ENCODE data around the gene CTLA4. TPM values are rescaled to one million over a fixed set of nuclear protein-coding genes. Genes with fewer than 3 reads are reported as not detected.

The CTLA4 gene
- total RNA-seq (2014; rRNA removed; shearing (Covaris generic)) (not detected in 2 replicates), total RNA-seq (2022) (not detected in 2 replicates), Bru-seq, nascent RNA (percentile 16 among the genes with signal in this experiment), BruChase-seq, experiment 1, labeled RNA remaining after a 6-hour chase (percentile 18 among the genes with signal in this experiment), BruChase-seq, experiment 2, labeled RNA remaining after a 2-hour chase (not detected)
- long read RNA-seq, result 0 reads

DNA sequence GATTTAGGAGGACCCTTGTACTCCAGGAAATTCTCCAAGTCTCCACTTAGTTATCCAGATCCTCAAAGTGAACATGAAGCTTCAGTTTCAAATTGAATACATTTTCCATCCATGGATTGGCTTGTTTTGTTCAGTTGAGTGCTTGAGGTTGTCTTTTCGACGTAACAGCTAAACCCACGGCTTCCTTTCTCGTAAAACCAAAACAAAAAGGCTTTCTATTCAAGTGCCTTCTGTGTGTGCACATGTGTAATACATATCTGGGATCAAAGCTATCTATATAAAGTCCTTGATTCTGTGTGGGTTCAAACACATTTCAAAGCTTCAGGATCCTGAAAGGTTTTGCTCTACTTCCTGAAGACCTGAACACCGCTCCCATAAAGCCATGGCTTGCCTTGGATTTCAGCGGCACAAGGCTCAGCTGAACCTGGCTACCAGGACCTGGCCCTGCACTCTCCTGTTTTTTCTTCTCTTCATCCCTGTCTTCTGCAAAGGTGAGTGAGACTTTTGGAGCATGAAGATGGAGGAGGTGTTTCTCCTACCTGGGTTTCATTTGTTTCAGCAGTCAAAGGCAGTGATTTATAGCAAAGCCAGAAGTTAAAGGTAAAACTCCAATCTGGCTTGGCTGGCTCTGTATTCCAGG is at the start of gene CTLA4:
TSS of gene CTLA4 (plus strand) at position 211 of the 640 bp plus-strand sequence. CDS start at position 383, 172 bp downstream.
- no TSS peak for BruUV-seq (replicated peaks)
- H3K9me3 ChIP-seq (ENCODE audit: low read length), result no peaks in the 10 kb centered on the region
- H3K36me3 ChIP-seq (ENCODE audit: insufficient read depth, low read length), result no peaks in the 10 kb centered on the region
- no peak for TF ChIP-seq EZH2phosphoT487 (IDR thresholded peaks at IDR 0.05; ENCODE audit: borderline replicate concordance, low read depth, low read length)
- TF ChIP-seq, protein P1, sequence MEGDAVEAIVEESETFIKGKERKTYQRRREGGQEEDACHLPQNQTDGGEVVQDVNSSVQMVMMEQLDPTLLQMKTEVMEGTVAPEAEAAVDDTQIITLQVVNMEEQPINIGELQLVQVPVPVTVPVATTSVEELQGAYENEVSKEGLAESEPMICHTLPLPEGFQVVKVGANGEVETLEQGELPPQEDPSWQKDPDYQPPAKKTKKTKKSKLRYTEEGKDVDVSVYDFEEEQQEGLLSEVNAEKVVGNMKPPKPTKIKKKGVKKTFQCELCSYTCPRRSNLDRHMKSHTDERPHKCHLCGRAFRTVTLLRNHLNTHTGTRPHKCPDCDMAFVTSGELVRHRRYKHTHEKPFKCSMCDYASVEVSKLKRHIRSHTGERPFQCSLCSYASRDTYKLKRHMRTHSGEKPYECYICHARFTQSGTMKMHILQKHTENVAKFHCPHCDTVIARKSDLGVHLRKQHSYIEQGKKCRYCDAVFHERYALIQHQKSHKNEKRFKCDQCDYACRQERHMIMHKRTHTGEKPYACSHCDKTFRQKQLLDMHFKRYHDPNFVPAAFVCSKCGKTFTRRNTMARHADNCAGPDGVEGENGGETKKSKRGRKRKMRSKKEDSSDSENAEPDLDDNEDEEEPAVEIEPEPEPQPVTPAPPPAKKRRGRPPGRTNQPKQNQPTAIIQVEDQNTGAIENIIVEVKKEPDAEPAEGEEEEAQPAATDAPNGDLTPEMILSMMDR (conservative IDR thresholded peaks at IDR 0.05; ENCODE audit: low read length), result no peak
- H3K79me2 ChIP-seq (ENCODE audit: insufficient read depth, low read depth, low read length), result no peaks in the 10 kb centered on the region
- DNase-seq (ENCODE audit: low spot score), result no peak
- intact Hi-C loops (cut with micrococcal nuclease; ENCODE audit: unreplicated experiment), result no loop called here
- H3K9me2 ChIP-seq (ENCODE audit: insufficient read depth, low read length), result no peaks in the 10 kb centered on the region
- no peaks in the 10 kb centered on the region for H4K20me1 ChIP-seq (ENCODE audit: insufficient read depth, low read length)
- ChIA-PET POLR2A (interaction anchor here (0.6 to 2.2 kb wide), 9 partner anchors 8 to 860 kb away, joined by 3 to 8 read pairs (median 3); no protein-coding TSS in a partner anchor), CTCF (ENCODE audit: unreplicated experiment) (no interaction called here)
- H3K4me2 ChIP-seq (ENCODE audit: low read length), result no peak within 1 kb of the TSS
- no peak within 1 kb of the TSS for H3K4me3 ChIP-seq (ENCODE audit: low read depth, low read length, poor library complexity, severe bottlenecking)
- H3K4me1 ChIP-seq (ENCODE audit: insufficient read depth, low read length, poor library complexity, severe bottlenecking), result no peaks in the 10 kb centered on the region
- H2AFZ ChIP-seq (ENCODE audit: low read length), result no peak within 1 kb of the TSS
- H3K27ac ChIP-seq (ENCODE audit: low read depth, low read length, poor library complexity, severe bottlenecking), result no peak within 1 kb of the TSS

DNA sequence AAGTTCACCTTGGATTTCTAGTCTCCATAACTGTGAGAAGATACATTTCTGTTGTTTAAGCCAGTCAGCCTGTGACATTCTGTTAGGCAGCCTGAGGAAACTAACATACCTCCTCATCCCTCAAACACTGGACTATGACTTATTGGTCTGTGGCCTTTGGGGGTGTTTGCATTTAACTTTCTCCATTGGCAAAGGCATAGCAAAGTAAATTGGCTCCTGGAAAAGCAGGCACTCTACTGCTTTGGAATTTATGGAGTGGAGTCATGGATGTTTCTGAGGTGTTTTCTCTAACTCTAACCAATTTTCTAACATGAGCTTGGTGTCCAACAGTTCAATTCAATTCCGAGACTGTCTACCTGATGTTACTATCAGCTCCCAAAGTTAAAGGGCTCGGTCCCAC is 48.9 kb upstream of the CTLA4 start:
- Histone ChIP-seq H3K27ac (ENCODE audit: low read depth, low read length, poor library complexity, severe bottlenecking) (no peak overlapping the region), H4K20me1 (ENCODE audit: insufficient read depth, low read length) (no peaks in the 10 kb centered on the region), H2AFZ (ENCODE audit: low read length) (no peak overlapping the region), H3K4me2 (ENCODE audit: low read length) (no peak overlapping the region), H3K4me1 (ENCODE audit: insufficient read depth, low read length, poor library complexity, severe bottlenecking) (peaks cover 44% of the 10 kb centered on the region), H3K36me3 (ENCODE audit: insufficient read depth, low read length) (no peaks in the 10 kb centered on the region), H3K4me3 (ENCODE audit: low read depth, low read length, poor library complexity, severe bottlenecking) (no peak overlapping the region), H3K79me2 (ENCODE audit: insufficient read depth, low read depth, low read length) (no peaks in the 10 kb centered on the region), H3K9me2 (ENCODE audit: insufficient read depth, low read length) (no peaks in the 10 kb centered on the region), H3K9me3 (ENCODE audit: low read length) (no peaks in the 10 kb centered on the region)
- ChIA-PET POLR2A (interaction anchor here (0.7 kb wide), 1 partner anchor 332 kb away, joined by 3 read pairs; no protein-coding TSS in a partner anchor), CTCF (ENCODE audit: unreplicated experiment) (no interaction called here)
- no peak for DNase-seq (ENCODE audit: low spot score)
- intact Hi-C loops (cut with micrococcal nuclease; ENCODE audit: unreplicated experiment), result loop anchor here (5.0 to 10.0 kb wide), 2 partner anchors 134 to 1246 kb away; no protein-coding TSS in a partner anchor
- TF ChIP-seq EZH2phosphoT487 (IDR thresholded peaks at IDR 0.05; ENCODE audit: borderline replicate concordance, low read depth, low read length), result no peak
- TF ChIP-seq, protein P1 (conservative IDR thresholded peaks at IDR 0.05; ENCODE audit: low read length), result no peak
- no TSS peak for BruUV-seq (replicated peaks)

All from OCI-LY7 (cell line).